ENCODE results near the gene S100A8.
"Not testable (repeated sequence)": the region's sequence is repeated elsewhere in the genome, so short reads cannot be mapped to it uniquely, and the experiment has no call there.

S100A8 gene

GRCh38 chr1:153360592-153361479 lies 30.0 kb downstream of the S100A8 start:
- DNase-seq (ENCODE audit: low read depth), result no peak

- no peak for DNase-seq (ENCODE audit: low read depth)
These were observed 30.7 kb downstream of the S100A8 start for GRCh38 chr1:153360190-153360589.

- no peak for DNase-seq (ENCODE audit: low read depth)
These were observed 31.6 kb downstream of the S100A8 start for GRCh38 chr1:153359241-153359640.

- no peak for DNase-seq (ENCODE audit: low read depth)
These were observed 32.2 kb downstream of the S100A8 start for GRCh38 chr1:153358691-153358975.

- DNase-seq (ENCODE audit: low read depth), result no peak
These were observed 32.8 kb downstream of the S100A8 start, which contains the start of gene S100A9 for GRCh38 chr1:153357853-153358690. TSS of gene S100A9 (plus strand) at chr1:153357854. CDS start at chr1:153358284, 430 bp downstream.

- no peak for DNase-seq (ENCODE audit: low read depth)
These were observed 33.6 kb downstream of the S100A8 start for GRCh38 chr1:153357076-153357852.

- no peak for DNase-seq (ENCODE audit: low read depth)
These were observed 34.3 kb downstream of the S100A8 start for GRCh38 chr1:153356392-153357075.

GRCh38 chr1:153355445-153356071 lies 35.3 kb downstream of the S100A8 start:
- DNase-seq (ENCODE audit: low read depth), result no peak

GRCh38 chr1:153354515-153355193 lies 36.2 kb downstream of the S100A8 start:
- no peak for DNase-seq (ENCODE audit: low read depth)

GRCh38 chr1:153353226-153353947 lies 37.5 kb downstream of the S100A8 start:
- DNase-seq (ENCODE audit: low read depth), result no peak

GRCh38 chr1:153352523-153352922 lies 38.4 kb downstream of the S100A8 start:
- DNase-seq (ENCODE audit: low read depth), result no peak

- DNase-seq (ENCODE audit: low read depth), result no peak
These were observed 40.4 kb downstream of the S100A8 start for GRCh38 chr1:153350321-153350957.

- no peak for DNase-seq (ENCODE audit: low read depth)
These were observed 41.2 kb downstream of the S100A8 start for GRCh38 chr1:153349363-153350320.

GRCh38 chr1:153348511-153349362 lies 42.1 kb downstream of the S100A8 start, which contains the start of gene PGLYRP4:
TSS of gene PGLYRP4 (minus strand) at chr1:153348841. CDS start at chr1:153347932, 909 bp downstream.
- no peak for DNase-seq (ENCODE audit: low read depth)

- DNase-seq (ENCODE audit: low read depth), result no peak
These were observed 43.0 kb downstream of the S100A8 start for GRCh38 chr1:153347856-153348255.

GRCh38 chr1:153347049-153347448 lies 43.8 kb downstream of the S100A8 start:
- DNase-seq (ENCODE audit: low read depth), result not testable (repeated sequence)

GRCh38 chr1:153346077-153346723 lies 44.7 kb downstream of the S100A8 start:
- DNase-seq (ENCODE audit: low read depth), result no peak

Measured in stimulated activated CD8-positive, alpha-beta memory T cell treated with anti-CD3 and anti-CD28 coated beads, Interleukin-12 subunit alpha, Interleukin-12 subunit beta, amount 100 ng/mL, for 4 hours (primary cell).